Measurements from ENCODE around the gene SH2D3A. TPM values are rescaled to one million over a fixed set of nuclear protein-coding genes. Genes with fewer than 3 reads are reported as not detected.

Gene SH2D3A
- total and polyA plus RNA-seq, 11 donors: 0.08 to 0.56 (median 0.25) TPM; not detected in 6

GRCh38 chr19:6733338-6734095 is 33.7 kb downstream of the SH2D3A start:
- no peaks in the 10 kb centered on the region for H3K27me3 ChIP-seq
- H3K36me3 ChIP-seq: peaks cover 0 to 43% (median 12%) of the 10 kb centered on the region in 9 donors
- ATAC-seq: no peak
- 90 to 92% (median 92%) methylated on average over 26 to 29 of the region's 29 CpGs for WGBS, 4 donors
- intact Hi-C loops (cut with DNase I): loop anchor here in 6 of 10 donors (10.0 kb wide), 2 partner anchors 99 to 219 kb away; no protein-coding TSS in a partner anchor
- H3K9me3 ChIP-seq: no peaks in the 10 kb centered on the region
- peaks cover 5 to 39% (median 19%) of the 10 kb centered on the region in 12 donors for H3K4me1 ChIP-seq
- DNase-seq: peak in 1 of 5 donors; percentile 42
- no peak overlapping the region for H3K4me3 ChIP-seq
- H3K27ac ChIP-seq: no peak overlapping the region
- TF ChIP-seq CTCF (IDR thresholded peaks at IDR 0.05) (peak in 8 of 12 donors; percentile 6 to 44 (median 19)), POLR2A (IDR thresholded peaks at IDR 0.05) (no peak)

GRCh38 chr19:6732803-6733337 is 34.4 kb downstream of the SH2D3A start:
- intact Hi-C loops (cut with DNase I): loop anchor here in 6 of 10 donors (10.0 kb wide), 2 partner anchors 98 to 218 kb away; no protein-coding TSS in a partner anchor
- no peak overlapping the region for H3K4me3 ChIP-seq
- TF ChIP-seq POLR2A (IDR thresholded peaks at IDR 0.05) (no peak), CTCF (IDR thresholded peaks at IDR 0.05) (no peak)
- H3K27me3 ChIP-seq: no peaks in the 10 kb centered on the region
- no peak for ATAC-seq
- H3K27ac ChIP-seq: no peak overlapping the region
- peak in 1 of 5 donors; percentile 39 for DNase-seq
- H3K36me3 ChIP-seq: peaks cover 0 to 43% (median 12%) of the 10 kb centered on the region in 9 donors
- WGBS, 4 donors: 90 to 93% (median 92%) methylated on average over 20 to 21 of the region's 21 CpGs
- peaks cover 0 to 39% (median 13%) of the 10 kb centered on the region in 12 donors for H3K4me1 ChIP-seq
- H3K9me3 ChIP-seq: no peaks in the 10 kb centered on the region

DNA sequence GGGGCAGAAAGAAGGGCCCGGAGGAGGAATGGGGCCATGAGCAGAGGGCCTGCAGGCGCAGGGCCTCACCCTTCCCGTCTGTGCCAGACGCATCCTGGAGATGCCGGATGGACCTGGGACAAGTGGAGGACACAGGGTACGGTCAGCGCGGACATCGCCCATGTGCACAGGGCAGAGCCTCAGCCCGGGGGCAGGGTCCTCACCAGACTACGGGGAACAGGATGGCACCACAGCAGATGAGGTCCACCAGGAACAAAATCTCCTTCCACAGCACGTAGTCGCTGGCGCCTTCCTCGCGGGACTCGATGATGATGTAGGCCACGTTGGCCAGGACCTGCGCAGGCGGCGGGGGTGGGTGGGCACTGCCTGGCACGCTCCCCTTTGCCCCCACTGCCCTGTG is 35.4 kb downstream of the SH2D3A start:
- Histone ChIP-seq H3K27me3 (no peaks in the 10 kb centered on the region), H3K4me1 (peaks cover 0 to 40% (median 13%) of the 10 kb centered on the region in 12 donors), H3K4me3 (no peak overlapping the region), H3K36me3 (peaks cover 0 to 43% (median 12%) of the 10 kb centered on the region in 9 donors), H3K9me3 (peaks cover 0 to 5% (median 0%) of the 10 kb centered on the region in 12 donors), H3K27ac (no peak overlapping the region)
- DNase-seq (peak in 1 of 5 donors; percentile 46), ATAC-seq (no peak)
- intact Hi-C loops (cut with DNase I): loop anchor here in 6 of 10 donors (10.0 kb wide), 2 partner anchors 97 to 217 kb away; no protein-coding TSS in a partner anchor
- WGBS, 4 donors: 88 to 92% (median 90%) methylated on average over 22 of the region's 22 CpGs
- TF ChIP-seq CTCF (IDR thresholded peaks at IDR 0.05): no peak
